Spleen (tissue), 11 donors: ENCODE data around the gene PRDM7. TPM values are rescaled to one million over a fixed set of nuclear protein-coding genes. Genes with fewer than 3 reads are reported as not detected.
"Not testable (repeated sequence)": the region's sequence is repeated elsewhere in the genome, so short reads cannot be mapped to it uniquely, and the experiment has no call there.

ENCODE experiments used
- DNase-seq: peaks from one replicate; pipeline ENCODE4 v3.0.0-alpha.2; 2020
- H3K27ac ChIP-seq, 8 donors: fragments of 200-600 bp; sonication (generic) in 7 of 8; 1 replicate in 4 of 8; 2 replicates in 4 of 8; pipeline versions ENCODE4 v1.5.0 to v1.8.0; 2016 to 2021; ENCODE audit warnings: inconsistent platforms in 4 of 8, mild to moderate bottlenecking in 4 of 8, moderate library complexity in 1 of 8
- H3K27me3 ChIP-seq, 7 donors: fragments of 200-600 bp; sonication (generic) in 6 of 7; replicated peaks in 1 of 7; 1 replicate in 4 of 7; 2 replicates in 3 of 7; pipeline versions ENCODE4 v1.5.0 to v1.8.0; 2016 to 2021; ENCODE audit warnings: inconsistent platforms in 3 of 7, mild to moderate bottlenecking in 1 of 7
- H3K36me3 ChIP-seq, 6 donors: fragments of 200-600 bp; sonication (generic) in 5 of 6; 1 replicate in 4 of 6; 2 replicates in 2 of 6; pipeline versions ENCODE4 v1.5.0 to v1.8.0; 2016 to 2021; ENCODE audit warnings: inconsistent platforms in 2 of 6
- H3K4me1 ChIP-seq, 6 donors: fragments of 200-600 bp; sonication (generic) in 5 of 6; 1 replicate in 3 of 6; 2 replicates in 3 of 6; pipeline versions ENCODE4 v1.5.0 to v1.8.0; 2016 to 2021; ENCODE audit warnings: inconsistent platforms in 3 of 6
- H3K4me3 ChIP-seq, 8 donors: fragments of 200-600 bp; sonication (generic) in 7 of 8; 1 replicate in 4 of 8; 2 replicates in 4 of 8; pipeline versions ENCODE4 v1.5.0 to v1.8.0; 2016 to 2021; ENCODE audit warnings: inconsistent platforms in 4 of 8, mild to moderate bottlenecking in 4 of 8, moderate library complexity in 2 of 8
- H3K9me3 ChIP-seq, 8 donors: fragments of 200-600 bp; sonication (generic) in 7 of 8; 1 replicate in 4 of 8; 2 replicates in 4 of 8; pipeline versions ENCODE4 v1.5.0 to v1.8.0; 2016 to 2021; ENCODE audit warnings: inconsistent platforms in 4 of 8
- POLR2A ChIP-seq, 3 donors: fragments of 450-650 bp; IDR thresholded peaks; one replicate each; pipeline ENCODE4 v1.5.1; 2017; ENCODE audit warnings: antibody characterized with exemption in 3 of 3, mild to moderate bottlenecking in 1 of 3
- POLR2AphosphoS5 ChIP-seq, 3 donors: sonication (generic); formaldehyde crosslinking; IDR thresholded peaks; one replicate each; pipeline ENCODE4 v1.5.1; 2017; ENCODE audit warnings: antibody characterized with exemption in 3 of 3
- WGBS, 5 donors: extraction: QIAGEN DNeasy Blood & Tissue Kit in 3 of 5; methylation state at CpG; one replicate each; pipeline versions ENCODE4 v1.1.5 to v1.1.7; 2013 to 2018; 5-methylcytosine and 5-hydroxymethylcytosine counted together
- intact Hi-C: fragments of 100-400 bp; cut with DNase I; formaldehyde crosslinking; loops from one replicate; pipeline ENCODE4 v1.15.0; 2023; ENCODE audit warnings: low total_unique reads
- polyA plus RNA-seq, 3 donors: library from polyadenylated mRNA; stranded (reverse); fragments of 200-250 nt; gene quantifications; one replicate each; pipeline ENCODE4 v1.2.1, GENCODE V29; 2013
- total RNA-seq, 7 donors: library from RNA; depleted of rRNA in 3 of 7; stranded (reverse); fragments of >200 nt in 3 of 7; fragmentation: NEBNext Ultra II Directional in 4 of 7; extraction: Animal tissue kit (Norgen Biotek cat#: 25700) in 4 of 7; gene quantifications; one replicate each; pipeline versions ENCODE4 v1.1.0 to v1.2.1, GENCODE V29; 2016 to 2021
- TF ChIP-seq, protein P1 (sequence below), 11 experiments: fragments of 200-600 bp in 7 of 11; fragments of 450-650 bp in 4 of 11; sonication (generic) in 4 of 11; IDR thresholded peaks in 8 of 11; conservative IDR thresholded peaks in 3 of 11; 1 replicate in 7 of 11; 2 replicates in 4 of 11; pipeline versions ENCODE4 v1.4.0 to v1.8.0; 2016 to 2021; ENCODE audit warnings: antibody characterized with exemption in 11 of 11, inconsistent platforms in 4 of 11, mild to moderate bottlenecking in 1 of 11
- donor health status: healthy with polysubstance abuse.
- donor health status: DM: no; HTN: no; CAD: no; lungs with moderate emphysema.
- donor health status: DM: no; HTN: no; CAD: no.
- donor health status: Bipolar disorder and iron deficiency.
- donor health status: healthy.
- donor health status: DM: no; HTN: no; CAD: no.
- donor health status: DM: yes; HTN: yes; CAD: no.

The PRDM7 gene
- total and polyA plus RNA-seq, 10 donors = not detected

- TF ChIP-seq POLR2AphosphoS5 (IDR thresholded peaks at IDR 0.05) = no peak
- TF ChIP-seq, protein P1, sequence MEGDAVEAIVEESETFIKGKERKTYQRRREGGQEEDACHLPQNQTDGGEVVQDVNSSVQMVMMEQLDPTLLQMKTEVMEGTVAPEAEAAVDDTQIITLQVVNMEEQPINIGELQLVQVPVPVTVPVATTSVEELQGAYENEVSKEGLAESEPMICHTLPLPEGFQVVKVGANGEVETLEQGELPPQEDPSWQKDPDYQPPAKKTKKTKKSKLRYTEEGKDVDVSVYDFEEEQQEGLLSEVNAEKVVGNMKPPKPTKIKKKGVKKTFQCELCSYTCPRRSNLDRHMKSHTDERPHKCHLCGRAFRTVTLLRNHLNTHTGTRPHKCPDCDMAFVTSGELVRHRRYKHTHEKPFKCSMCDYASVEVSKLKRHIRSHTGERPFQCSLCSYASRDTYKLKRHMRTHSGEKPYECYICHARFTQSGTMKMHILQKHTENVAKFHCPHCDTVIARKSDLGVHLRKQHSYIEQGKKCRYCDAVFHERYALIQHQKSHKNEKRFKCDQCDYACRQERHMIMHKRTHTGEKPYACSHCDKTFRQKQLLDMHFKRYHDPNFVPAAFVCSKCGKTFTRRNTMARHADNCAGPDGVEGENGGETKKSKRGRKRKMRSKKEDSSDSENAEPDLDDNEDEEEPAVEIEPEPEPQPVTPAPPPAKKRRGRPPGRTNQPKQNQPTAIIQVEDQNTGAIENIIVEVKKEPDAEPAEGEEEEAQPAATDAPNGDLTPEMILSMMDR (IDR thresholded peaks at IDR 0.05 in 8 of 11, conservative IDR thresholded peaks at IDR 0.05 in 3 of 11) = no peak
- no peak for TF ChIP-seq POLR2A (IDR thresholded peaks at IDR 0.05)
- H3K4me1 ChIP-seq = no peaks in the 10 kb centered on the region
- peaks cover 0 to 32% (median 24%) of the 10 kb centered on the region in 8 donors for H3K9me3 ChIP-seq
- intact Hi-C loops = no loop called here
- peaks cover 0 to 7% (median 0%) of the 10 kb centered on the region in 6 donors for H3K36me3 ChIP-seq
- WGBS, 5 donors = 47 to 68% (median 53%) methylated on average over 8 of the region's 8 CpGs
- no peak overlapping the region for H3K4me3 ChIP-seq
- H3K27me3 ChIP-seq = peaks cover 0 to 3% (median 0%) of the 10 kb centered on the region in 7 donors
- no peak overlapping the region for H3K27ac ChIP-seq
- DNase-seq = no peak
Observed at GRCh38 chr16:90057738-90058173, 19.4 kb downstream of the PRDM7 start.

GRCh38 chr16:90056521-90056920 lies 20.6 kb downstream of the PRDM7 start:
- H3K27me3 ChIP-seq, H3K4me3 ChIP-seq, H3K4me1 ChIP-seq, H3K27ac ChIP-seq, intact Hi-C loops, H3K36me3 ChIP-seq, DNase-seq: not testable (repeated sequence)
- H3K9me3 ChIP-seq = peaks cover 0 to 32% (median 24%) of the 10 kb centered on the region in 8 donors
- WGBS, 5 donors = 83 to 90% (median 83%) methylated on average over 15 of the region's 15 CpGs

DNA sequence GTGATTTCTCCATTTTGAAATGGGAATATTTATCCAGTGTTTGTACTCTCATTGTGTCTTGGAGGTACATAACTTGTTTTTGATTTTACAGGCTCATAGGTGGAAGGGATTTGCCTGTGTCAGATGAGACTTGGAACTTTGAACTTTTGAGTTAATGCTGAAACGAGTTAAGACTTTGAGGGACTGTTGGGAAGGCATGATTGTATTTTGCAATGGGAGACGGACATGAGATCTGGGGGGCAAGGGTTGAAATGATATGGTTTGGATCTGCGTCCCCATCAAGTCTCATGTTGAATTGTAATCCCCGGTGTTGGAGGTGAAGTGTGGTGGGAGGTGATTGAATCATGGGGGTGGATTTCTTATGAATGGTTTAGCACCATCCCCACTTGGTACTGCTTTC lies 21.8 kb downstream of the PRDM7 start:
- Histone ChIP-seq H3K27ac (no peak overlapping the region), H3K27me3 (peaks cover 0 to 3% (median 0%) of the 10 kb centered on the region in 7 donors), H3K9me3 (peaks cover 0 to 32% (median 24%) of the 10 kb centered on the region in 8 donors), H3K4me1 (no peaks in the 10 kb centered on the region), H3K36me3 (peaks cover 0 to 7% (median 0%) of the 10 kb centered on the region in 6 donors), H3K4me3 (no peak overlapping the region)
- intact Hi-C loops = no loop called here
- no peak for TF ChIP-seq POLR2AphosphoS5 (IDR thresholded peaks at IDR 0.05)
- TF ChIP-seq, protein P1 (IDR thresholded peaks at IDR 0.05 in 8 of 11, conservative IDR thresholded peaks at IDR 0.05 in 3 of 11) = no peak
- no peak for TF ChIP-seq POLR2A (IDR thresholded peaks at IDR 0.05)
- no peak for DNase-seq
- 79 to 84% (median 83%) methylated on average over 4 of the region's 4 CpGs for WGBS, 5 donors

GRCh38 chr16:90054554-90054953 lies 22.6 kb downstream of the PRDM7 start:
- H3K27me3 ChIP-seq = peaks cover 0 to 3% (median 0%) of the 10 kb centered on the region in 7 donors
- peaks cover 0 to 7% (median 0%) of the 10 kb centered on the region in 6 donors for H3K36me3 ChIP-seq
- H3K27ac ChIP-seq = no peak overlapping the region
- no peaks in the 10 kb centered on the region for H3K4me1 ChIP-seq
- DNase-seq = no peak
- WGBS, 5 donors = 48 to 65% (median 60%) methylated on average over 4 of the region's 4 CpGs
- TF ChIP-seq, protein P1 (IDR thresholded peaks at IDR 0.05 in 8 of 11, conservative IDR thresholded peaks at IDR 0.05 in 3 of 11) = no peak
- no peak for TF ChIP-seq POLR2A (IDR thresholded peaks at IDR 0.05)
- H3K9me3 ChIP-seq = peaks cover 0 to 32% (median 24%) of the 10 kb centered on the region in 8 donors
- intact Hi-C loops = no loop called here
- H3K4me3 ChIP-seq = no peak overlapping the region
